CD4-positive, alpha-beta T cell treated with Interferon alpha-2 for 1 hour (primary cell): ENCODE results near the gene XXYLT1.

Experiments used
- DNase-seq, 2 donors: peaks; one replicate each; pipeline ENCODE4 v3.0.0-alpha.2; 2020 to 2022

XXYLT1 gene

GRCh38 chr3:195164573-195165264, 106.2 kb downstream of the XXYLT1 start:
- no peak for DNase-seq

GRCh38 chr3:195163719-195164572, 107.0 kb downstream of the XXYLT1 start:
- DNase-seq = no peak

- DNase-seq = no peak
Observed at GRCh38 chr3:195162816-195163215, 108.1 kb downstream of the XXYLT1 start.

GRCh38 chr3:195162033-195162669, 108.8 kb downstream of the XXYLT1 start:
- peak in 1 of 2 donors; percentile 33 for DNase-seq

- DNase-seq = no peak
Observed at GRCh38 chr3:195160908-195161434, 110.0 kb downstream of the XXYLT1 start.

- DNase-seq = no peak
Observed at GRCh38 chr3:195160257-195160898, 110.6 kb downstream of the XXYLT1 start.

GRCh38 chr3:195159814-195160165, 111.2 kb downstream of the XXYLT1 start:
- DNase-seq = no peak

- no peak for DNase-seq
Observed at GRCh38 chr3:195159117-195159813, 111.7 kb downstream of the XXYLT1 start.

GRCh38 chr3:195156286-195156890, 114.6 kb downstream of the XXYLT1 start:
- no peak for DNase-seq

GRCh38 chr3:195155570-195156241, 115.3 kb downstream of the XXYLT1 start:
- no peak for DNase-seq

- DNase-seq = no peak
Observed at GRCh38 chr3:195154793-195155535, 116.0 kb downstream of the XXYLT1 start.

GRCh38 chr3:195154111-195154791, 116.7 kb downstream of the XXYLT1 start:
- no peak for DNase-seq

GRCh38 chr3:195153653-195154052, 117.3 kb downstream of the XXYLT1 start:
- DNase-seq = no peak

- DNase-seq = no peak
Observed at GRCh38 chr3:195153130-195153529, 117.8 kb downstream of the XXYLT1 start.

GRCh38 chr3:195151866-195152541, 119.0 kb downstream of the XXYLT1 start:
- no peak for DNase-seq

- no peak for DNase-seq
Observed at GRCh38 chr3:195151402-195151801, 119.6 kb downstream of the XXYLT1 start.

GRCh38 chr3:195150181-195151118, 120.5 kb downstream of the XXYLT1 start:
- DNase-seq = peak in 1 of 2 donors; percentile 33
